Neural crest cell (in vitro differentiated cells): Measurements from ENCODE around the gene PARL. TPM values are rescaled to one million over a fixed set of nuclear protein-coding genes. Genes with fewer than 3 reads are reported as not detected.

ENCODE experiments used
- DNase-seq: peaks from one replicate; pipeline ENCODE4 v3.0.0; 2021; ENCODE audit warnings: low read depth, mixed read lengths, low spot score
- H3K27ac Mint-ChIP-seq: one replicate; pipeline ENCODE4 v1.8.0; 2021; ENCODE audit warnings: mild to moderate bottlenecking, mixed read lengths; ENCODE audit not compliant: unreplicated experiment
- H3K27me3 Mint-ChIP-seq: 2 replicates; pipeline ENCODE4 v1.8.0; 2021; ENCODE audit warnings: low read depth, mild to moderate bottlenecking, mixed read lengths
- H3K36me3 Mint-ChIP-seq: 2 replicates; pipeline ENCODE4 v1.8.0; 2021; ENCODE audit warnings: low read depth, mild to moderate bottlenecking, mixed read lengths
- H3K4me1 Mint-ChIP-seq: 2 replicates; pipeline ENCODE4 v1.8.0; 2021; ENCODE audit warnings: mixed read lengths
- H3K4me3 Mint-ChIP-seq: one replicate; pipeline ENCODE4 v1.8.0; 2021; ENCODE audit warnings: mild to moderate bottlenecking, mixed read lengths
- H3K9me3 Mint-ChIP-seq: 2 replicates; pipeline ENCODE4 v1.8.0; 2021; ENCODE audit warnings: mixed read lengths
- total RNA-seq: library from RNA; stranded (reverse); gene quantifications from 2 replicates; pipeline ENCODE4 v1.2.1, GENCODE V29; 2021
- TF ChIP-seq, protein P1 (sequence below): fragments of 200-600 bp; sonication (generic); conservative IDR thresholded peaks from 2 replicates; pipeline ENCODE4 v1.5.0; 2021; ENCODE audit warnings: antibody characterized with exemption, mild to moderate bottlenecking

The PARL gene
- total RNA-seq, 1 donor from 2014 or later: 70.4 TPM

DNA sequence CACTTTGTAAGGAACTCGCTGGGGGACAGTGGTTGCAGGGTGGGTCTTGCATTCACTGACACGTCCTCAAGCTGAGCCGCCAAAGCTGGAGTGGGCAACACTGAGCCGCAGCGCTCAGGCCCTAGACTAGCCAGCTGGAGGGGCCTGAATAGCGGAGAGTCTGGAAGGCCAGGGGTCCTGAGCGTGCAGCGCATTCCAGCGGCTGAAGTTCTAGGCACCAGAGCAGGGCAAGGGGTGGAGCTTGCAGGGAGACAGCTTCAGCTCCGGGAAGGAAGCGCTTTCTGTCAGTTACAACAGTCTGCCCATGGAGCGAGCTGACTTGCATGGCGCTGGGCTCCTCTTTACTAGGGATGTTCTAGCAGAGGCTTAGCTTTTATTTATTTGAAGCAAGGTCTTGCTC is 62.0 kb downstream of the PARL start:
- TF ChIP-seq, protein P1, sequence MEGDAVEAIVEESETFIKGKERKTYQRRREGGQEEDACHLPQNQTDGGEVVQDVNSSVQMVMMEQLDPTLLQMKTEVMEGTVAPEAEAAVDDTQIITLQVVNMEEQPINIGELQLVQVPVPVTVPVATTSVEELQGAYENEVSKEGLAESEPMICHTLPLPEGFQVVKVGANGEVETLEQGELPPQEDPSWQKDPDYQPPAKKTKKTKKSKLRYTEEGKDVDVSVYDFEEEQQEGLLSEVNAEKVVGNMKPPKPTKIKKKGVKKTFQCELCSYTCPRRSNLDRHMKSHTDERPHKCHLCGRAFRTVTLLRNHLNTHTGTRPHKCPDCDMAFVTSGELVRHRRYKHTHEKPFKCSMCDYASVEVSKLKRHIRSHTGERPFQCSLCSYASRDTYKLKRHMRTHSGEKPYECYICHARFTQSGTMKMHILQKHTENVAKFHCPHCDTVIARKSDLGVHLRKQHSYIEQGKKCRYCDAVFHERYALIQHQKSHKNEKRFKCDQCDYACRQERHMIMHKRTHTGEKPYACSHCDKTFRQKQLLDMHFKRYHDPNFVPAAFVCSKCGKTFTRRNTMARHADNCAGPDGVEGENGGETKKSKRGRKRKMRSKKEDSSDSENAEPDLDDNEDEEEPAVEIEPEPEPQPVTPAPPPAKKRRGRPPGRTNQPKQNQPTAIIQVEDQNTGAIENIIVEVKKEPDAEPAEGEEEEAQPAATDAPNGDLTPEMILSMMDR: no peak
- peak; percentile 39 for DNase-seq
- peaks cover 4% of the 10 kb centered on the region for H3K36me3 Mint-ChIP-seq
- peaks cover 15% of the 10 kb centered on the region for H3K4me1 Mint-ChIP-seq
- no peak overlapping the region for H3K27ac Mint-ChIP-seq
- no peaks in the 10 kb centered on the region for H3K9me3 Mint-ChIP-seq
- H3K27me3 Mint-ChIP-seq: peaks cover 3% of the 10 kb centered on the region
- H3K4me3 Mint-ChIP-seq: peak overlapping the region; percentile 87

GRCh38 chr3:183819831-183820230 is 64.8 kb downstream of the PARL start:
- DNase-seq: no peak
- TF ChIP-seq, protein P1: no peak
- Mint-ChIP-seq H3K9me3 (no peaks in the 10 kb centered on the region), H3K4me3 (peak overlapping the region; percentile 71), H3K27ac (no peak overlapping the region), H3K27me3 (peaks cover 3% of the 10 kb centered on the region), H3K36me3 (peaks cover 16% of the 10 kb centered on the region), H3K4me1 (peaks cover 15% of the 10 kb centered on the region)

- no peak for DNase-seq
- TF ChIP-seq, protein P1: no peak
- Mint-ChIP-seq H3K27ac (no peak overlapping the region), H3K4me3 (peak overlapping the region; percentile 51), H3K36me3 (peaks cover 19% of the 10 kb centered on the region), H3K4me1 (peaks cover 9% of the 10 kb centered on the region), H3K27me3 (peaks cover 3% of the 10 kb centered on the region), H3K9me3 (no peaks in the 10 kb centered on the region)
These were observed 65.7 kb downstream of the PARL start for GRCh38 chr3:183818706-183819624.

DNA sequence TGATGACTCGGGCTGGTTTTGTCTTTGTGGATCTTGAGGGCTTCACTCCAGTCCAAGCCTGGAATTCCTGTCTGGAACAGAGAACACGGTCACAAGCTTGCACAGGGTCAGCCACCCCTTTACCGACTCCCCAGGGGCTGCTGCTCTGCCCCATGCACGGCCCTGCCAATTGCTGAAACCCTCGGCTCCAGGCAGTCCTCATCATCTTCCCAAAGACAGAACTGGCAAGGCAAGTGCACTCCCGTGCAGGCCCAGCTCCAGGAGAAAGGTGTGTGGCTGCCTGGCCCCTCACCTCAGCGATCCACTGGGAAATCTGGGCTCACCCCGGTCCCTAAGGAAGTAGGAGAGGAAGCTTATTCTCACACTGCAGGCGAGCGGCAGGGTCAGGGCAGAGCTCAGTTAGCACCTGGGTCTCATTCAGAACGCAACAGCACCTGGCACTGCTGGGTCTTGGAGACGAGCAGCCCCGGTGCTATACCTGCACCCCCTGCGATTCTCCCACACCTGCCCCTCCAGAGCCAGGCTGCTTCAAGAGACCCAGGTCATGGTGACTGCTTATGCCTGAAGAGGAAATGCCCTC is 66.5 kb downstream of the PARL start:
- peaks cover 3% of the 10 kb centered on the region for H3K27me3 Mint-ChIP-seq
- peak overlapping the region; percentile 51 for H3K4me3 Mint-ChIP-seq
- TF ChIP-seq, protein P1: no peak
- peaks cover 8% of the 10 kb centered on the region for H3K4me1 Mint-ChIP-seq
- H3K27ac Mint-ChIP-seq: no peak overlapping the region
- H3K9me3 Mint-ChIP-seq: no peaks in the 10 kb centered on the region
- DNase-seq: no peak
- peaks cover 21% of the 10 kb centered on the region for H3K36me3 Mint-ChIP-seq

- TF ChIP-seq, protein P1: no peak
- Mint-ChIP-seq H3K36me3 (peaks cover 26% of the 10 kb centered on the region), H3K4me1 (peaks cover 12% of the 10 kb centered on the region), H3K27me3 (peaks cover 3% of the 10 kb centered on the region), H3K4me3 (peak overlapping the region; percentile 29), H3K27ac (no peak overlapping the region), H3K9me3 (no peaks in the 10 kb centered on the region)
- no peak for DNase-seq
These were observed 67.0 kb downstream of the PARL start for GRCh38 chr3:183817639-183818038.
